Measurements from ENCODE around the gene SLC22A1.

GRCh38 chr6:160202411-160202810, 80.8 kb downstream of the SLC22A1 start:
- TF ChIP-seq POLR2AphosphoS5 (IDR thresholded peaks at IDR 0.05), result no peak
- TF ChIP-seq CTCF (IDR thresholded peaks at IDR 0.05), result no peak
- TF ChIP-seq POLR2A (IDR thresholded peaks at IDR 0.05), result no peak
- no peak for TF ChIP-seq EP300 (IDR thresholded peaks at IDR 0.05)

Data from gastroesophageal sphincter (tissue), 3 donors.